Measurements from ENCODE around the gene CKAP2L.

The CKAP2L gene

DNA sequence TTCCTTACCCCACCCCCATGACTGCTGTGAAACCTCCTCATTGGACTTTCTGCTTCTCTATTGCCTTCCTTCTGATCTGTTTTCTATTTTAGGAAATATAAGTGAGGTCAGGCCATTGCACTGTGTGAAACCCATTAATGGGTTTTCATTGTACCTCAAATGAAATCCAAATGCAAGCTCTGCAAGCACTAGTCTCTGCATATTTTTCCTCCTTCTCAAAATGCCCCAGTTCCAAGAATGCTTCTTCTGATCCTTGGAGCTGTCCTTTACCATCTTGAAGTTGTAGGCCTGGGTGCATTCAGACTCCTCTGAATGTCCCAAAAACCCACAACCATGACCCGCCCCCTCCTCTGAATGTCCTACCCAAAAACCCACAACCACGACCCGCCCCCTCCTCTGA lies 11.7 kb upstream of the CKAP2L start:
- FAIRE-seq (no peak), DNase-seq (ENCODE audit: insufficient read length) (no peak)
- no peak for TF ChIP-seq POLR2AphosphoS5 (IDR thresholded peaks at IDR 0.05; ENCODE audit: low read depth, low read length)
- TF ChIP-seq TAF1 (IDR thresholded peaks at IDR 0.05; ENCODE audit: borderline replicate concordance, low read depth, low read length): no peak
- no peak for TF ChIP-seq POLR2A (IDR thresholded peaks at IDR 0.05; ENCODE audit: low read depth, low read length)

- TF ChIP-seq TAF1 (IDR thresholded peaks at IDR 0.05; ENCODE audit: borderline replicate concordance, low read depth, low read length): no peak
- TF ChIP-seq POLR2AphosphoS5 (IDR thresholded peaks at IDR 0.05; ENCODE audit: low read depth, low read length): no peak
- TF ChIP-seq POLR2A (IDR thresholded peaks at IDR 0.05; ENCODE audit: low read depth, low read length): no peak
- FAIRE-seq: no peak
- DNase-seq (ENCODE audit: insufficient read length): no peak
These were observed 10.3 kb upstream of the CKAP2L start for GRCh38 chr2:112774536-112775285.

DNA sequence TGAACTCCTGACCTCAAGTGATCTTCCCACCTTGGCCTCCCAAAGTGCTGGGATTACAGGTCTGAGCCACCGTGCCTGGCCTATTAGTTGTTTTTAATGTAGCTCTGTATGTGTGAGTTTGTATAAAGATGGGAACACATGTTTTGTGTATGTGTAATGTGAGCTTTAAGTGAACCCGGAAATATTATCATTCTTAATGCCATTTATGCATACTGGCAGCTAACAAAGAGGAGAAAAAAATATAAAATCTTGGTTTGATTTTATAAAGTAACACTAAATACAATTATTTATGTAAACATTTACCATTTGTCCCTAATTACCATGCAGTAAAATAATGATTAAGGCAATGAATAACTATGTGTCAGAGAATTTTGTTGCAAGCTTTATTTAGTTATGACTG lies 9.1 kb upstream of the CKAP2L start:
- DNase-seq (ENCODE audit: insufficient read length) (no peak), FAIRE-seq (no peak)
- TF ChIP-seq POLR2A (IDR thresholded peaks at IDR 0.05; ENCODE audit: low read depth, low read length) (no peak), POLR2AphosphoS5 (IDR thresholded peaks at IDR 0.05; ENCODE audit: low read depth, low read length) (no peak), TAF1 (IDR thresholded peaks at IDR 0.05; ENCODE audit: borderline replicate concordance, low read depth, low read length) (no peak)

DNA sequence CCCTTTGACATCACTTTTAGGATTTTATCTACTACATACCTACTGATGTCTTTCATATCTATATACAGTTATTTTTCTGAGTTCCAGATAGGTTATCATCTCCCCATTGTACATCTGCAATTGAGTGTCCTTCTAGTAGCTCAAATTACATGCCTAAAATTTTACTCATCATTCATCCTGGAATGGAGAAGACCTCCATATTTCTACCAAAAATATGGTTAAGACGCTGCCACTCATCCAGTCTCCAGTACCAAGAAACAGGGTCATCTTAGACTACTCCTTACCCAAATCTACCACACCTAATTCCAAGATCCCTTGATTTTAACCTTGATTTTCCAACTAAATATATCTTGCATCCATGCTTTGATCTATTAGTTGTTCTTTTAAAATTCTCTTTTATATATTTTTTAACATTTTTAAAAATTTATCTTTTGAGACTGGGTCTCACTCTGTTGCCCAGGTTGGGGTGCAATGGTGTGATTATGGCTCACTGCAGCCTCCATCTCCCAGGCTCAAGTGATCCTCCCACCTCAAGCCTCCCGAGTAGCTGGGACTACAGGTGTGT lies 8.6 kb upstream of the CKAP2L start:
- no peak for FAIRE-seq
- no peak for DNase-seq (ENCODE audit: insufficient read length)
- TF ChIP-seq TAF1 (IDR thresholded peaks at IDR 0.05; ENCODE audit: borderline replicate concordance, low read depth, low read length): no peak
- TF ChIP-seq POLR2AphosphoS5 (IDR thresholded peaks at IDR 0.05; ENCODE audit: low read depth, low read length): no peak
- no peak for TF ChIP-seq POLR2A (IDR thresholded peaks at IDR 0.05; ENCODE audit: low read depth, low read length)

- TF ChIP-seq TAF1 (IDR thresholded peaks at IDR 0.05; ENCODE audit: borderline replicate concordance, low read depth, low read length) (no peak), POLR2AphosphoS5 (IDR thresholded peaks at IDR 0.05; ENCODE audit: low read depth, low read length) (no peak), POLR2A (IDR thresholded peaks at IDR 0.05; ENCODE audit: low read depth, low read length) (no peak)
- FAIRE-seq (peak; percentile 69), DNase-seq (ENCODE audit: insufficient read length) (no peak)
These were observed 7.9 kb upstream of the CKAP2L start for GRCh38 chr2:112772322-112772721.

DNA sequence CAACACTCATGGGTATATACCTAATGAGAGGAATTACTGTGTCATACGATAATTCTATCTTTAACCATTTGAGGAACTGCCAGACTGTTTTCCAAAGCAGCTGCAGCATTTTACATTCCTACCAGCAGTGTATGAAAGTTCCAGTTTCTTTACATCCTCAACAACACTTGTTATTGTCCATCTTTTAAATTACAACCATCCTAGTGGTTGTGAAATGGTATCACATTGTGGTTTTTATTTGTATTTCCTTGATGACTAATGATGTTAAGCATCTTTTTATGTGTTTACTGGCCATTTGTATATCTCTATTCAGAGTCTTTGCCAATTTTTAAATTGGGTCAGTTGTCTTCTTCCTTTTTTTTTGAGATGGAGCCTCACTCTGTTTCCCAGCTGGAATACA lies 4.0 kb upstream of the CKAP2L start:
- FAIRE-seq: no peak
- no peak for DNase-seq (ENCODE audit: insufficient read length)
- TF ChIP-seq TAF1 (IDR thresholded peaks at IDR 0.05; ENCODE audit: borderline replicate concordance, low read depth, low read length) (no peak), POLR2AphosphoS5 (IDR thresholded peaks at IDR 0.05; ENCODE audit: low read depth, low read length) (no peak), POLR2A (IDR thresholded peaks at IDR 0.05; ENCODE audit: low read depth, low read length) (no peak)

GRCh38 chr2:112767693-112768330 lies 3.4 kb upstream of the CKAP2L start:
- FAIRE-seq (no peak), DNase-seq (ENCODE audit: insufficient read length) (no peak)

GRCh38 chr2:112765251-112765650 lies 842 bp upstream of the CKAP2L start:
- FAIRE-seq (no peak), DNase-seq (ENCODE audit: insufficient read length) (no peak)

More at GRCh38 chr2:112767693-112768330, 3.4 kb upstream of the CKAP2L start:
- TF ChIP-seq TAF1 (IDR thresholded peaks at IDR 0.05; ENCODE audit: borderline replicate concordance, low read depth, low read length) (no peak), POLR2A (IDR thresholded peaks at IDR 0.05; ENCODE audit: low read depth, low read length) (no peak), POLR2AphosphoS5 (IDR thresholded peaks at IDR 0.05; ENCODE audit: low read depth, low read length) (no peak)

DNA sequence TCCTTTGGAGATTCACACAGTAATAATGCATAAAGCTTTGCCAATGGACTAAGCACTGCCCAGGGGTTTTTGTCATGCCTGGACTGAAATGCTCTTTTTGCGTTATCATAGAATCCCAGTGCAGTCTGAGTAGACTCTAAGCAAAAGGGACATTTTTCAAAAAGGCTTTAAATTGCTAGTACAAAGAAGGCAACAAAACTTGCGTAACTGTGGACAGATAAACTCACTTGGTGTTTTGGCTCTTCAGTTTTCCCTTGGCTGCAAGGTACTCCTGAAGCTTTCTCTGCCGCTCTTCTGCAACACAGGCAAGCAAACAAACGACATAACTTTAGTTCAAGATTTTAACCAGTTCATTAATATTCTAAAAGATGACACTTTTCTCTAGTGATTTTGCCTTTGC lies 2.1 kb downstream of the CKAP2L start:
- FAIRE-seq (no peak), DNase-seq (ENCODE audit: insufficient read length) (no peak)
- no peak for TF ChIP-seq POLR2A (IDR thresholded peaks at IDR 0.05; ENCODE audit: low read depth, low read length)
- TF ChIP-seq POLR2AphosphoS5 (IDR thresholded peaks at IDR 0.05; ENCODE audit: low read depth, low read length): no peak
- no peak for TF ChIP-seq TAF1 (IDR thresholded peaks at IDR 0.05; ENCODE audit: borderline replicate concordance, low read depth, low read length)

More at GRCh38 chr2:112765251-112765650, 842 bp upstream of the CKAP2L start:
- no peak for TF ChIP-seq TAF1 (IDR thresholded peaks at IDR 0.05; ENCODE audit: borderline replicate concordance, low read depth, low read length)
- no peak for TF ChIP-seq POLR2A (IDR thresholded peaks at IDR 0.05; ENCODE audit: low read depth, low read length)
- TF ChIP-seq POLR2AphosphoS5 (IDR thresholded peaks at IDR 0.05; ENCODE audit: low read depth, low read length): no peak

GRCh38 chr2:112760149-112760548 lies 4.3 kb downstream of the CKAP2L start:
- FAIRE-seq (peak; percentile 56), DNase-seq (ENCODE audit: insufficient read length) (no peak)
- TF ChIP-seq POLR2AphosphoS5 (IDR thresholded peaks at IDR 0.05; ENCODE audit: low read depth, low read length) (no peak), POLR2A (IDR thresholded peaks at IDR 0.05; ENCODE audit: low read depth, low read length) (no peak), TAF1 (IDR thresholded peaks at IDR 0.05; ENCODE audit: borderline replicate concordance, low read depth, low read length) (no peak)

GRCh38 chr2:112758711-112759110 lies 5.7 kb downstream of the CKAP2L start:
- no peak for TF ChIP-seq POLR2A (IDR thresholded peaks at IDR 0.05; ENCODE audit: low read depth, low read length)
- DNase-seq (ENCODE audit: insufficient read length): no peak
- FAIRE-seq: no peak

DNA sequence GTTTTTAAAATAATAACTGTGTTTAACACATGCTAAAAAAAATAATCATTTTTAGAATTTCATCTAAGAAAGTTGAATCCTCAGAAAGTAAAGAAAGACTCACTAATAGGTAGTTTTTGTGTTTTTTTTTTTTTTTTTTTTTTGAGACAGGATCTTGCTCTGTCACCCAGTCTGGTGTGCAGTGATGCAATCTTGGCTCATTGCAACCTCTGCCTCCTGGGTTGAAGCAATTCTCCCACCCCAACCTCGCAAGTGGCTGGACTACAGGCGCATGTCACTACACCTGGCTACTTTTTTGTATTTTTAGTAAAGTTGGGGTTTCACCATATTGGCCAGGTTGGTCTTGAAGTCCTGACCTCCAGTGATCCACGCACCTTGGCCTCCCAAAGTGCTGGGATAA lies 7.1 kb downstream of the CKAP2L start:
- no peak for FAIRE-seq
- DNase-seq (ENCODE audit: insufficient read length): no peak
- TF ChIP-seq TAF1 (IDR thresholded peaks at IDR 0.05; ENCODE audit: borderline replicate concordance, low read depth, low read length) (no peak), POLR2AphosphoS5 (IDR thresholded peaks at IDR 0.05; ENCODE audit: low read depth, low read length) (no peak), POLR2A (IDR thresholded peaks at IDR 0.05; ENCODE audit: low read depth, low read length) (no peak)

Measured in GM12892 (cell line).